GM18870 (cell line): Measurements from ENCODE around the gene OR10G6.
"Not testable (repeated sequence)": the region's sequence is repeated elsewhere in the genome, so short reads cannot be mapped to it uniquely, and the experiment has no call there.

Source experiments
- ATAC-seq: cut with Tn5 transposase; IDR thresholded peaks from one replicate; pipeline ENCODE4 v1.9.1; 2021; ENCODE audit warnings: moderate library complexity; ENCODE audit not compliant: unreplicated experiment

The OR10G6 gene

DNA sequence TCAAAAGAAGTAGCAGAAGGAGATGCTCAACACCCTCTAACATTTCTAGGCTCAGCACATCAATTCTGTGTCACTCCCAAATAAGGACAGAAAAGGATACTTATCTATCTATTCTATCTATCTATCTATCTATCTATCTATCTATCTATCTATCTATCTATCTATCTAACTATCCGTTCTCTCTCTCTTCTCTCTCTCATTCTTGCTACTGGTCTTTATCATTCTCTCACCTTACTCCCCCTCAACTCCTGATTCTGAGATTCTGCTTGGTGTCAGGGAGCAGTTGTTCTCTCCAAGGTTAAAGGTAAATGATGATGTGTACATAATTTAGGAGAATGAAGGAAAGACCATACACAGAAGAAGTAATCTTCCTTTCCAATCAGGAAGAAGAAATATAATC lies at the start of gene OR10G6:
OR10G6 (minus strand) TSS at position 43 of the 400 bp plus-strand sequence; CDS start at position 43, 0 bp downstream.
- ATAC-seq = no peak

- ATAC-seq = no peak
Measured at GRCh38 chr11:124043420-124043819, 48.5 kb upstream of the OR10G6 start.

DNA sequence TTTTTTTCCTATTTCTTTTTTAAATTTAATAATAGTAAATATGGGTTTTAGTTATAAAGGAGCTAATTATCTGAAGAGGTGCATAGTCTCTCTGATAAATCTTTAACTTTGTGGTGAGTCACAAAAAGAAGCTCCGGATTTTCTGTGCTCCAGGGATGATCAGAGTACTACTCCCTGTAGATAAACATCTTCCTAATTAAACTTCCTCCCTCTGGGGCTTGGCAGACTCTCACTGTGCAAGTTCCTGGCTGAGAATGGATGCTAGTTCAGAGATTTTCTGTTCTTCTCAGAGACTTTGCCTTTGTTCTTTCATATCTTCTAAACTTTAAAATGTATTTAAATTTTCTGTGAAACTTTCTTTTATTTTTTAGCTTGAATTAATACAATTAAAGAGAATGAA lies 46.3 kb upstream of the OR10G6 start, which contains the start of gene OR10G7:
OR10G7 (minus strand) TSS at position 72 of the 400 bp plus-strand sequence. CDS start 2,324 bp downstream, outside the sequence.
- no peak for ATAC-seq

- ATAC-seq = no peak
Measured at GRCh38 chr11:124039557-124039956, 44.6 kb upstream of the OR10G6 start.

DNA sequence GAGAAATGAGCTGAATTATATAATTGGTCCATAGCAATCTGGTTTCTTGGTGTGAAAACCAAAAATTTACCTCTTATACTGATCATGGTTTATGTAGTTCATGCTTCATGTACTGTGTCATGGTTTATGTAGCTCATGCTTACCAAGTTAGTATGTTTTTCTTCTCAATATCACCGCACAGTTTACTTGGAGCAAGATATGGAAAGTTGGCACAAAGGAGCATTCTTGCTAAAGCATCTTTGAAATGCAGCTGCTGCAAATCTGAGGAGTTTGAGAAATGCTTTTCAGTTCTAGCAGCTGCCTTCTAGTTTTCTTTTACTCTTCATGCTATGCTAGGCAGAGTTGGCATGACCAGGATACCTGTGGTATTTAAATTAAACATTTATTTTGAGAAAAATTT lies 41.7 kb upstream of the OR10G6 start:
- no peak for ATAC-seq

GRCh38 chr11:124026498-124026897 lies 31.5 kb upstream of the OR10G6 start, which contains the start of gene OR10G8:
Gene OR10G8 (plus strand): TSS chr11:124026798. CDS start chr11:124029623, 2,825 bp downstream.
- no peak for ATAC-seq

- not testable (repeated sequence) for ATAC-seq
Measured at GRCh38 chr11:124015837-124016236, 20.9 kb upstream of the OR10G6 start.

DNA sequence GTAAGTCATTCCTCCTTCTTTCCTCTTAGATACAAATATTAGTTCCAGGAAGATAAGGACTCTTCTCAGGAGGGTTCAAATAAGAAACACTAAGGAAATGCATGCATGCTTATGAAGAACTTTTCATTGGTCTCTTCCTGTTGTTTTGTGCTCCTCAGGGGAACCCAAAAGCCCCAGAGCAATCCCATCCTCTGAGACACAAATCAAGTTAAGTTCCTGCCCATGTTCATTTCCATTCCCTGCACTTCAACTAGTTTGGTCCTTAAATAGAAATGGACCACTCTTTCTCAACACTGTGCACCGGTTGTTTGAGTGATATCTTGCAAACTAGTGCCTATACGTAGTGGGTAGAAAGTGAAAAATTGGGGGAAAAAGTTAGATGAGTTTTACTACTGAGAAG lies 17.7 kb upstream of the OR10G6 start, which contains the start of gene OR10G4:
OR10G4 (plus strand) TSS at position 301 of the 400 bp plus-strand sequence. CDS start 2,578 bp downstream, outside the sequence.
- ATAC-seq = no peak

DNA sequence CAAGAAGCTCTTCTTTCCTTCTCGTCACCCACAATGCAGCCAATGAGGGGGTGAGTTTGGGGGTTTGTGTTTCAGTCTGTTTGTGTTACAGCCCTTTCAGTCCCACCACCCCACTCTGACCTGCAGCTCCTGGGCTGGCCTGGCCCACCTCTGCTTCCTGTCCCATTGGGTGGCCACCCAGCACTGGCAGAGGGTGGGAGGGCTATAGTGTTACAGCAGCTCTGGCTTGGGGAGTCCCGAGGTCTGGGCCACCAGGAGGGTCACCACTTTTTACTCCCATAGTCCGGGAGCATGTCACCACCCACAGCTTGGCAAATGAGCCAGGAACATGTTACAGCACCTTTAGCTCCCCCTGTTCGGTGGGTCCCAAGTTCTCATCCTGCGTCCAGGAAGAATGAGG lies 15.7 kb downstream of the OR10G6 start:
- no peak for ATAC-seq

DNA sequence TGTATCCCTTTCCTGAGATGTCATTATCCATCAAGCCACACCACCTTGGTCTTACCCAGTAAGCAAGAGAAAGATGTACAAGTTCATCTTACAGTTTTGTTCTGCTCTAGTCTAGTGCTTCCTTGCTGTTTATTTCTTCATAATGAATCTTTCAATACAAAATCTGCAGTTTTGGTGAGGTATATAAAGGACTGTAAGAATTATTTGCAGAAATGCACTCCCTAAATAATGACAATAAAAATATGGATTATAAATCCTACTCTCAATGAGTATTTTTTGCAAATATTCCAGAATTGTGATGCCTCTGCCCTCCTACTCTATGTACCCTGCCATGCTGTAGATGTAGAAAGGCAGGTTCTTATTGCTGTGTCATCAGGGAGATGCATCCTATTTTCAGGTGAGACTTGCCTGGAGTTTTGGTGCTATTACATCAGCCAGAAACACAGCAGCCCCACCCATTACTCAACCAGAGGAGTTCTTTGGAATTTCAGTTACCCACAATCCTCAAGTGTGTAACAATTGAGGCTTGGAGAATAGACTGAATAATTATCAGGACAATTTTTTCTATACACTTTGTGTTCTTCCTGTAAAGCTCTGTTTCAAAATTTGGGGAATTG lies 17.1 kb downstream of the OR10G6 start, which contains the start of gene OR10S1:
OR10S1 (minus strand) TSS at position 51 of the 617 bp plus-strand sequence. CDS start 117 bp downstream, outside the sequence.
- no peak for ATAC-seq

- no peak for ATAC-seq
Measured at GRCh38 chr11:123976770-123977560, 18.0 kb downstream of the OR10G6 start.

- ATAC-seq = no peak
Measured at GRCh38 chr11:123973816-123974215, 21.1 kb downstream of the OR10G6 start.

- ATAC-seq = no peak
Measured at GRCh38 chr11:123956752-123957151, 38.2 kb downstream of the OR10G6 start.

GRCh38 chr11:123945132-123945531 lies 49.8 kb downstream of the OR10G6 start:
- ATAC-seq = no peak
